ENCODE measurements around the gene TUBGCP6.
A peak's percentile ranks its signal among the peaks of the same experiment; 100 is the strongest.

TUBGCP6 gene

GRCh38 chr22:50244420-50245213, at the start of gene TUBGCP6:
TUBGCP6 (minus strand) TSS chr22:50245023; CDS start chr22:50244459, 564 bp downstream.
- peak; percentile 96 for DNase-seq

GRCh38 chr22:50294319-50294656, 49.5 kb upstream of the TUBGCP6 start:
- DNase-seq = no peak

- DNase-seq = no peak
Observed at GRCh38 chr22:50293441-50294318, 48.9 kb upstream of the TUBGCP6 start.

GRCh38 chr22:50292643-50293440, 48.0 kb upstream of the TUBGCP6 start:
- no peak for DNase-seq

- no peak for DNase-seq
Observed at GRCh38 chr22:50289942-50290630, 45.3 kb upstream of the TUBGCP6 start.

- DNase-seq = no peak
Observed at GRCh38 chr22:50289151-50289941, 44.5 kb upstream of the TUBGCP6 start.

GRCh38 chr22:50287731-50288130, 42.9 kb upstream of the TUBGCP6 start:
- no peak for DNase-seq

GRCh38 chr22:50286701-50287318, 42.0 kb upstream of the TUBGCP6 start:
- DNase-seq = no peak

- no peak for DNase-seq
Observed at GRCh38 chr22:50286275-50286674, 41.5 kb upstream of the TUBGCP6 start.

GRCh38 chr22:50285568-50286229, 40.9 kb upstream of the TUBGCP6 start:
- no peak for DNase-seq

GRCh38 chr22:50284479-50284878, 39.7 kb upstream of the TUBGCP6 start:
- DNase-seq = no peak

GRCh38 chr22:50283821-50284220, 39.0 kb upstream of the TUBGCP6 start:
- DNase-seq = no peak

GRCh38 chr22:50282361-50283155, 37.7 kb upstream of the TUBGCP6 start:
- DNase-seq = no peak

- DNase-seq = no peak
Observed at GRCh38 chr22:50281957-50282356, 37.1 kb upstream of the TUBGCP6 start.

- no peak for DNase-seq
Observed at GRCh38 chr22:50281384-50281760, 36.5 kb upstream of the TUBGCP6 start.

GRCh38 chr22:50280708-50281383, 36.0 kb upstream of the TUBGCP6 start:
- DNase-seq = no peak

GRCh38 chr22:50280022-50280707, 35.3 kb upstream of the TUBGCP6 start:
- DNase-seq = no peak

- DNase-seq = no peak
Observed at GRCh38 chr22:50278956-50279619, 34.3 kb upstream of the TUBGCP6 start.

All from stimulated activated CD4-positive, alpha-beta T cell treated with anti-CD3 and anti-CD28 coated beads, Interleukin-15, amount 100 ng/mL, for 24 hours (primary cell).